Measurements from ENCODE around the gene SREK1. TPM values are rescaled to one million over a fixed set of nuclear protein-coding genes. Genes with fewer than 3 reads are reported as not detected.
"Not testable (repeated sequence)": the region's sequence is repeated elsewhere in the genome, so short reads cannot be mapped to it uniquely, and the experiment has no call there.

SREK1 gene
- total and polyA plus RNA-seq, 7 donors: 13.4 to 29.8 (median 25.1) TPM

DNA sequence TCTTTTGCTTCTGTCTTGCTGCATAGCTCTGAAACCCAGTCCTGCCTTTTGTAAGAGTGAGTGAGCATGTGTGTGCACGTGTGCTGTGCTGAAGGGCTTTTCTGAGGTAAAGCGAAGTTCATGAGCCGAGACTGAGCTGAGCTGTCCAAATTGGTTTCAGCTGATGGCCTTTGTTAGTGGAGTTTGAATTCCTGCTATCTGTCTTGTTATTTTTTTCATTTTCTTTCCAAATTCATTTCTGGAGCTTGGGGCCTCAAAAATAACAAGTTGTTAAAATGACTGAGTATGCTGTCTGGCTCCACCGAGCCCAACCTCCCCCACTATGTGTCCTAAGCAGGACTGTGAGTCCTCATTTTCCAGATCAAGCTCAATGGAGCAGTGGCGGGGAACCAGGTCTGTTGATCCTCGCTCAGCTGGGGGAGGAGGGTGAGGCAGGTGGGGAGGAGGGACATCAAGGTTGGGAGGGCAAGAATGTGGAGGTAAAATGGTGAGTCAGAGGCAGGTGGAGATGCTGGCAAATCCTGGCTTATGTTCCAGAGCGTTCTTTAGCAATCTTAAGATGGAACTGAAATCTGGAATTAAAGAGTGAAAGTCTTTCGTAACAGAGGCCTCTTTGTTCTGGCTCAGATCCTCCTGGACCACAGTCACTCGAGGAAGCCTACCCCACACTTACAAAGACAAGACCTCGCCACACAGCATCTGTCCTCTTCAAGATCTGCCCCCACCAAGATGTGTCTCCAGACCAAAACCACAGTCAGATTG lies 63.9 kb downstream of the SREK1 start:
- H3K27ac ChIP-seq: no peak overlapping the region
- H3K4me3 ChIP-seq: no peak overlapping the region
- no peaks in the 10 kb centered on the region for H3K4me1 ChIP-seq
- H3K27me3 ChIP-seq (ENCODE audit: insufficient read depth in 3 of 3, low read length in 2 of 3): no peaks in the 10 kb centered on the region
- peaks cover 0 to 5% of the 10 kb centered on the region in 2 donors for H3K36me3 ChIP-seq (ENCODE audit: insufficient read depth in 1 of 2, low read depth in 1 of 2)
- no peak for ATAC-seq
- intact Hi-C loops (cut with DNase I): no loop called here
- DNase-seq: no peak
- 80 to 81% (median 80%) methylated on average over 10 of the region's 10 CpGs for WGBS, 3 donors
- TF ChIP-seq, protein P1, sequence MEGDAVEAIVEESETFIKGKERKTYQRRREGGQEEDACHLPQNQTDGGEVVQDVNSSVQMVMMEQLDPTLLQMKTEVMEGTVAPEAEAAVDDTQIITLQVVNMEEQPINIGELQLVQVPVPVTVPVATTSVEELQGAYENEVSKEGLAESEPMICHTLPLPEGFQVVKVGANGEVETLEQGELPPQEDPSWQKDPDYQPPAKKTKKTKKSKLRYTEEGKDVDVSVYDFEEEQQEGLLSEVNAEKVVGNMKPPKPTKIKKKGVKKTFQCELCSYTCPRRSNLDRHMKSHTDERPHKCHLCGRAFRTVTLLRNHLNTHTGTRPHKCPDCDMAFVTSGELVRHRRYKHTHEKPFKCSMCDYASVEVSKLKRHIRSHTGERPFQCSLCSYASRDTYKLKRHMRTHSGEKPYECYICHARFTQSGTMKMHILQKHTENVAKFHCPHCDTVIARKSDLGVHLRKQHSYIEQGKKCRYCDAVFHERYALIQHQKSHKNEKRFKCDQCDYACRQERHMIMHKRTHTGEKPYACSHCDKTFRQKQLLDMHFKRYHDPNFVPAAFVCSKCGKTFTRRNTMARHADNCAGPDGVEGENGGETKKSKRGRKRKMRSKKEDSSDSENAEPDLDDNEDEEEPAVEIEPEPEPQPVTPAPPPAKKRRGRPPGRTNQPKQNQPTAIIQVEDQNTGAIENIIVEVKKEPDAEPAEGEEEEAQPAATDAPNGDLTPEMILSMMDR (IDR thresholded peaks at IDR 0.05): no peak
- no peaks in the 10 kb centered on the region for H3K9me3 ChIP-seq

DNA sequence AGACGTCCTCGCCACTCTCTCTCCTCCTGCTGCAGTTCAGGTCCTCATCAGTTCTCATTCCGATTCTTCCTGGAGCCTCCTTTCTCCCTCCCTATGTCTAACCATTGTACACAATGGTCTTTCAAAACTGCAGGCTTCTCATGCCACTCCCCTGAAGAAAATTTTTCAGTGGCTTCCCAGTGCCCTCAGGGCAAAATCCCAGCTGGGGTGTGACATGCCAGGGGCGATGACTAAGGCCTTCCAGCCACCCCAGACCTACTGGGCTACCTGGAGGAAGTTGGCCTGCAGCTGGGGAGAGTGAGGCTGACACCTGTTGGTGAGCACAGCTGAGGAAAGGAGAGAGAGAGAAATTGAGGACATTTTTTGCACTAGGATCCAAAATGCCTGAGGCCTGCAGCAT lies 65.2 kb downstream of the SREK1 start:
- H3K27ac ChIP-seq: no peak overlapping the region
- H3K4me3 ChIP-seq: no peak overlapping the region
- WGBS, 3 donors: 83 to 88% (median 85%) methylated on average over 4 of the region's 4 CpGs
- H3K9me3 ChIP-seq: no peaks in the 10 kb centered on the region
- TF ChIP-seq, protein P1 (IDR thresholded peaks at IDR 0.05): no peak
- intact Hi-C loops (cut with DNase I): no loop called here
- peaks cover 0 to 2% of the 10 kb centered on the region in 2 donors for H3K36me3 ChIP-seq (ENCODE audit: insufficient read depth in 1 of 2, low read depth in 1 of 2)
- no peaks in the 10 kb centered on the region for H3K4me1 ChIP-seq
- no peaks in the 10 kb centered on the region for H3K27me3 ChIP-seq (ENCODE audit: insufficient read depth in 3 of 3, low read length in 2 of 3)
- ATAC-seq: peak in 1 of 4 donors; percentile 49
- no peak for DNase-seq

DNA sequence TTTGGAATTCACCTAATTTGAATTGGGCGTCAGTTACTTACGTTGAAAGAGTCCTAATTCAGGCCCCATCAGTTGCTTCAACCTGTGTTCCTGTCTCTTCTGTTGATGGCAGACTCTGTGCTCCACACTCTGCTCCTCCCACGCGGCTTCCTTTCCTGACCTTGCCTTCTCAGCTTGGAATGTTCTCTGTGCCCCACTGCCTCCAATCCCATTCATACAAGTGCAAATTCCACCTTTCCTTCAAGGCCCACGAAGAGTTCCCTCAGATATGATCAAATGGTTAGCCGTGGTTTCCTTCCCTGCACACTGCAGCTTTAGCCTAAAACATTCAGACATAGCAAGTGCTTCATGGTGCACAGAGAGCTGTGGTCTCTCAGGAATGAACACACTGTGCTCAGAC lies 65.7 kb downstream of the SREK1 start:
- no peak overlapping the region for H3K4me3 ChIP-seq
- WGBS, 3 donors: 79 to 84% (median 80%) methylated on average over 6 of the region's 6 CpGs
- H3K27ac ChIP-seq: no peak overlapping the region
- no peaks in the 10 kb centered on the region for H3K27me3 ChIP-seq (ENCODE audit: insufficient read depth in 3 of 3, low read length in 2 of 3)
- TF ChIP-seq, protein P1 (IDR thresholded peaks at IDR 0.05): no peak
- H3K4me1 ChIP-seq: no peaks in the 10 kb centered on the region
- DNase-seq (no peak), ATAC-seq (no peak)
- intact Hi-C loops (cut with DNase I): no loop called here
- no peaks in the 10 kb centered on the region for H3K36me3 ChIP-seq (ENCODE audit: insufficient read depth in 1 of 2, low read depth in 1 of 2)
- H3K9me3 ChIP-seq: no peaks in the 10 kb centered on the region

DNA sequence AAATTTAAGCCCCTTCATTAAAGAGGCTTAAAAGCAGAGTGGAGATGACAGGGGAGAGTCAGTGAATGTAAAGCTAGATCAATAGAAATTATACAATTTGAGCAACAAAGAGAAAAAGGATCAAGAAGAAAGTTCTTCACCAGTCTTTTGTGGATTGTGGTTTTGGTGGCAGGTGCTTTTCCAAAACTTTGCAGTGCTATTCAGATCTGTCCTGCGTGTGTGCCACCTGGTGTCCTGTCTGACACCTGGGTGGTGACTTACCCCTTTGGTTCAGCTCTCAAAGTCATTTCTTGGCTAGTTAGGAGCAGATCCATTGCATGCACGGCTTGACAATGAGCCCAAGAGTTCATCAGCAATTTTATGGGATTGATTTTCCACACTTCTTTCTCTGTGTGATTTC lies 69.4 kb downstream of the SREK1 start:
- TF ChIP-seq, protein P1 (IDR thresholded peaks at IDR 0.05): no peak
- WGBS, 3 donors: 66 to 69% (median 68%) methylated on average over 2 of the region's 2 CpGs

DNA sequence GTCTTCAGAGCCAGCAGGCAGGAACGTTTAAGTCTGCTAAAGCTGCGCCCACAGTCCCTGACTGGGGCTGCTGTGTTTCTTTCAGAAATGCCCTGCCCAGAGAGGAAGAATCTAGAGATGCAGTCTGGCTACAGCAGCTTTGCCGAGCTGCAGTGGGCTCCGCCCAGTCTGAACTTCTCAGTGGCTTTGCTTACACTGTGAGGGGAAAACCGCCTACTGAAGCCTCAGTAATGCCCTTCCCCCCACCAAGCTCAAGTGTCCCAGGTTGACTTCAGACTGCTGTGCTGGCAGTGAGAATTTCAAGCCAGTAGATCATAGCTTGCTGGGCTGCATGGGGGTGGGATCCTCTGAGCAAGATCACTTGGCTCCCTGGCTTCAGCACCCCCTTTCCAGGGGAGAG lies 78.4 kb downstream of the SREK1 start:
- WGBS, 3 donors: 60 to 66% (median 66%) methylated on average over 5 of the region's 5 CpGs
- TF ChIP-seq, protein P1 (IDR thresholded peaks at IDR 0.05): no peak
- DNase-seq (no peak), ATAC-seq (no peak)
- Histone ChIP-seq H3K36me3 (ENCODE audit: insufficient read depth in 1 of 2, low read depth in 1 of 2) (no peaks in the 10 kb centered on the region), H3K4me1 (no peaks in the 10 kb centered on the region), H3K9me3 (peaks cover 6% of the 10 kb centered on the region), H3K27ac (no peak overlapping the region), H3K27me3 (ENCODE audit: insufficient read depth in 3 of 3, low read length in 2 of 3) (no peaks in the 10 kb centered on the region), H3K4me3 (no peak overlapping the region)
- intact Hi-C loops (cut with DNase I): no loop called here

More for the DNA sequence above, 69.4 kb downstream of the SREK1 start:
- no peak for ATAC-seq
- no peak overlapping the region for H3K27ac ChIP-seq
- no peaks in the 10 kb centered on the region for H3K36me3 ChIP-seq (ENCODE audit: insufficient read depth in 1 of 2, low read depth in 1 of 2)
- DNase-seq: no peak
- no peaks in the 10 kb centered on the region for H3K27me3 ChIP-seq (ENCODE audit: insufficient read depth in 3 of 3, low read length in 2 of 3)
- no peaks in the 10 kb centered on the region for H3K4me1 ChIP-seq
- no peaks in the 10 kb centered on the region for H3K9me3 ChIP-seq
- H3K4me3 ChIP-seq: no peak overlapping the region
- intact Hi-C loops (cut with DNase I): no loop called here

DNA sequence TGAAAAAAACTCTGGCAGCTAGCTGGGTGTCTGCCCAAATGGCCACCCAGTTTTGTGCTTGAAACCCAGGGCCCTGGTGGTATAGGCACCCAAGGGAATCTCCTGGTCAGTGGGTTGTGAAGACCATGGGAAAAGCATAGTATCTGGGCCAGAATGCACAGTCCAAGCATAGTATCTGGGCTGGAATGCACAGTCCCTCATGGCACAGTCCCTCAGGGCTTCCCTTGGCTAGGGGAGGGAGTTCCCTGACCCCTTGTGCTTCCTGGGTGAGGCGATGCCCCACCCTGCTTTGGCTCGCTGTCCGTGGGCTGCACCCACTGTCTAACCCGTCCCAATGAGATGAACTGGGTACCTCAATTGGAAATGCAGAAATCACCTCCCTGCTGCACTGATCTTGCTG lies 78.8 kb downstream of the SREK1 start:
- H3K4me1 ChIP-seq; DNase-seq; H3K27ac ChIP-seq; H3K9me3 ChIP-seq; H3K4me3 ChIP-seq; ATAC-seq; H3K36me3 ChIP-seq (ENCODE audit: insufficient read depth in 1 of 2, low read depth in 1 of 2); intact Hi-C loops (cut with DNase I); H3K27me3 ChIP-seq (ENCODE audit: insufficient read depth in 3 of 3, low read length in 2 of 3): not testable (repeated sequence)
- WGBS, 3 donors: 87 to 94% (median 88%) methylated on average over 4 of the region's 4 CpGs

All from psoas muscle (tissue), 8 donors.